Liver (tissue), 3 donors: ENCODE measurements around the gene HCFC1.

ENCODE experiments used
- CTCF ChIP-seq: fragments of 150-350 bp; IDR thresholded peaks from 2 replicates; pipeline ENCODE4 v1.5.1; 2017; ENCODE audit warnings: improper control_type of control experiment, low read depth, low read length; ENCODE audit not compliant: missing input control
- EGR1 ChIP-seq, 2 donors: IDR thresholded peaks; 2 replicates each; pipeline ENCODE4 v1.6.1; 2016 to 2018; ENCODE audit warnings: antibody characterized with exemption in 2 of 2, low read depth in 2 of 2
- FOXA1 ChIP-seq: IDR thresholded peaks from 2 replicates; pipeline ENCODE4 v1.6.1; 2016; ENCODE audit warnings: antibody characterized with exemption
- JUND ChIP-seq, 2 donors: IDR thresholded peaks; 2 replicates each; pipeline ENCODE4 v1.6.1; 2016; ENCODE audit warnings: antibody characterized with exemption in 2 of 2
- MAX ChIP-seq: IDR thresholded peaks from 2 replicates; pipeline ENCODE4 v1.6.1; 2016; ENCODE audit warnings: antibody characterized with exemption
- RAD21 ChIP-seq, 2 donors: IDR thresholded peaks; 2 replicates each; pipeline ENCODE4 v1.6.1; 2016; ENCODE audit warnings: antibody characterized with exemption in 2 of 2, mild to moderate bottlenecking in 2 of 2
- REST ChIP-seq: IDR thresholded peaks from 2 replicates; pipeline ENCODE4 v1.6.1; 2016; ENCODE audit warnings: antibody characterized with exemption, mild to moderate bottlenecking
- SP1 ChIP-seq: IDR thresholded peaks from 2 replicates; pipeline ENCODE4 v1.6.1; 2018; ENCODE audit warnings: antibody characterized with exemption, mild to moderate bottlenecking
- TAF1 ChIP-seq: conservative IDR thresholded peaks from 2 replicates; pipeline ENCODE4 v1.6.1; 2016; ENCODE audit warnings: antibody characterized with exemption, mild to moderate bottlenecking
- YY1 ChIP-seq: IDR thresholded peaks from 2 replicates; pipeline ENCODE4 v1.6.1; 2016; ENCODE audit warnings: antibody characterized with exemption, mild to moderate bottlenecking
- ZBTB33 ChIP-seq: IDR thresholded peaks from 2 replicates; pipeline ENCODE4 v1.6.1; 2016; ENCODE audit warnings: antibody characterized with exemption
- donor health status: healthy.
- donor health status: healthy.

DNA sequence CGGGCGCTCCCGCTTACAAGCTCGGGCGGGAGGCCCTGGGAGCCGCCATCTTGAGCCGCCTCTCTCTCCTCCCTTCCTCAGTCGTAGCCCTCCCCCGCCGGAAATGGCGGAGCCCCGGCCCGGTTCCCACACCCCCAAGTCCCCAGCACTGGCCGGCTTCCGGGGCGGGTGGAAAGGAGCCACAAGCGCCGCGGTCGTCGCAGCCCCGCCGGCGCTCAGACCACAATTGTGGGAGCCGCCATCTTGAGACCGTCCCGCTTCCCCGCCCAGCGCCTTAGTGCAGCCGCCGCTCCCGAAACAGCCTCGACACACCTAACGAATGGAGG lies 531 bp downstream of the HCFC1 start:
- no peak for TF ChIP-seq CTCF
- peak; percentile 98 for TF ChIP-seq YY1
- no peak for TF ChIP-seq RAD21 (IDR thresholded peaks at IDR 0.05)
- TF ChIP-seq MAX = no peak
- no peak for TF ChIP-seq ZBTB33
- TF ChIP-seq FOXA1 = no peak
- no peak for TF ChIP-seq EGR1 (IDR thresholded peaks at IDR 0.05; ENCODE audit: low read depth in 2 of 2)
- no peak for TF ChIP-seq TAF1
- no peak for TF ChIP-seq SP1
- TF ChIP-seq JUND (IDR thresholded peaks at IDR 0.05) = no peak
- TF ChIP-seq REST = peak; percentile 17
